ENCODE data around the gene PRIM2. TPM values are rescaled to one million over a fixed set of nuclear protein-coding genes. Genes with fewer than 3 reads are reported as not detected.

Gene PRIM2
- total and polyA plus RNA-seq, 10 of the 15 experiments (the other 5 are each of a cell fraction or from before 2014, with no cell fraction given), result 13.2 to 38.6 (median 25.1) TPM

DNA sequence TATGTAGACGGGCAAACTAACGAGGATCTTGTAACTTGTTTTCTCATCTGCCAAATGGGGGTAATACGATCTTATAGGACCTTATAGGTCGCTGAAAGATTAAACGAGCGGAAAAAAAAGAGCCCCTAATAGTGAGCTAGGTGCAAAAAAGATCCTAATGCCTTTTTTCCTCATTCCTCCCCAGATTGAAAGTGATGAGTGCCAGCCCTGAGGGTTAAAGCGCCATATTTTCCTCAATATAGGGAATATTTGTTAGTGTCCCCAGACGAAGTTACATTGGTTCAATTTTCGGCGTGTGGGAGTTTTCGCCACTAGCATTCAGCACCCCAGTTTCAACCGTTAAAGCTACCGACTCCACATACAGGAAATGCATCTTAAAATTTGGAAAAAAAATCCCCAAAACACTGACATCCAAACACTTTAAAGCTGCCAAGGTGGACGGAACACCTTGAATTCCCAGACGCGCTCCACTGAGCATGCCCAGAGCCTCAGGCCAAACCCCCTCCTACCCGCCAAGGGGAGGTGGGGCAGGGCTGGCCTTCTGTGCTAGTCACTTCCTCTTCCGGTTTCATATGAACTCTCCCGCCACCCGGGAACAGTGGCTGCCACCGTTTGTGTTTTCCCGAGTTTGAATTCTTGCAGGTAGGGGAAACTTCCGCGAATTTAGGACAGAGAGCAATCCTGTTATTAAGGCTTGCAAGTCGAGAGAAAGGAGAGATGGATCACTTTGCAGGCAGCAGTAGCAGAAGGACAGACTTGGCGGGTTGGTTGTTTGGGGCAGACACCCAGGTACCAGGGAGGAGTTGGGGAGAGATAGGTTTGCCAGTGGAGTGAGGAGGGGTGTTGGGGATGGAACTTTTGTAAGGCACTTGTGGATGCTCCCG is at the start of gene PRIM2 (continued):
- TF ChIP-seq IKZF2 (IDR thresholded peaks at IDR 0.05) (peak; percentile 8 to 24; a peak in 1 of 4 replicates), CEBPB (IDR thresholded peaks at IDR 0.05; ENCODE audit: borderline replicate concordance in 1 of 2, low read depth in 2 of 2, low read length in 2 of 2) (no peak), POLR2AphosphoS2 (IDR thresholded peaks at IDR 0.05; ENCODE audit: low read depth, low read length) (peak; percentile 50; the same call in 1 of the 2 replicates), MEF2A (IDR thresholded peaks at IDR 0.05; ENCODE audit: insufficient read depth, low read depth, low read length) (0 out of 2 replicates have a peak, but pooled peaks have one; percentile 4), CBX3 (IDR thresholded peaks at IDR 0.05; ENCODE audit: borderline replicate concordance, low read depth) (no peak), TCF7 (IDR thresholded peaks at IDR 0.05; ENCODE audit: borderline replicate concordance) (0 out of 2 replicates have a peak, but pooled peaks have one; percentile 31), ETV6 (conservative IDR thresholded peaks at IDR 0.05 in 1 of 2, IDR thresholded peaks at IDR 0.05 in 1 of 2; ENCODE audit: borderline replicate concordance in 1 of 2, low read depth in 1 of 2) (peak in 1 of 2 experiments; percentile 91; a peak in 2 of 4 replicates), EGR1 (IDR thresholded peaks at IDR 0.05; ENCODE audit: borderline replicate concordance in 1 of 2, low read depth in 2 of 2, low read length in 2 of 2) (peak in 1 of 2 experiments; percentile 33; a peak in 1 of 3 replicates), POLR2AphosphoS5 (IDR thresholded peaks at IDR 0.05; ENCODE audit: low read length) (peak; percentile 84), TAF1 (IDR thresholded peaks at IDR 0.05; ENCODE audit: borderline replicate concordance, low read depth, low read length) (peak; percentile 99), CHD2 (IDR thresholded peaks at IDR 0.05; ENCODE audit: borderline replicate concordance, low read depth, low read length) (0 out of 2 replicates have a peak, but pooled peaks have one; percentile 43), ZSCAN29 (IDR thresholded peaks at IDR 0.05) (0 out of 2 replicates have a peak, but pooled peaks have one; percentile 1), NR2C2 (IDR thresholded peaks at IDR 0.05; ENCODE audit: borderline replicate concordance, control insufficient read depth, insufficient read length, low read depth) (no peak), IKZF1 (conservative IDR thresholded peaks at IDR 0.05) (peak; percentile 60), KLF5 (IDR thresholded peaks at IDR 0.05; ENCODE audit: partially characterized antibody) (peak; percentile 47), ATF7 (IDR thresholded peaks at IDR 0.05; ENCODE audit: low read depth) (peak; percentile 49), NBN (IDR thresholded peaks at IDR 0.05) (peak; percentile 68; the same call in 1 of the 2 replicates), ASH2L (IDR thresholded peaks at IDR 0.05; ENCODE audit: borderline replicate concordance, low read depth) (peak; percentile 52)
- TF ChIP-seq, protein P1, sequence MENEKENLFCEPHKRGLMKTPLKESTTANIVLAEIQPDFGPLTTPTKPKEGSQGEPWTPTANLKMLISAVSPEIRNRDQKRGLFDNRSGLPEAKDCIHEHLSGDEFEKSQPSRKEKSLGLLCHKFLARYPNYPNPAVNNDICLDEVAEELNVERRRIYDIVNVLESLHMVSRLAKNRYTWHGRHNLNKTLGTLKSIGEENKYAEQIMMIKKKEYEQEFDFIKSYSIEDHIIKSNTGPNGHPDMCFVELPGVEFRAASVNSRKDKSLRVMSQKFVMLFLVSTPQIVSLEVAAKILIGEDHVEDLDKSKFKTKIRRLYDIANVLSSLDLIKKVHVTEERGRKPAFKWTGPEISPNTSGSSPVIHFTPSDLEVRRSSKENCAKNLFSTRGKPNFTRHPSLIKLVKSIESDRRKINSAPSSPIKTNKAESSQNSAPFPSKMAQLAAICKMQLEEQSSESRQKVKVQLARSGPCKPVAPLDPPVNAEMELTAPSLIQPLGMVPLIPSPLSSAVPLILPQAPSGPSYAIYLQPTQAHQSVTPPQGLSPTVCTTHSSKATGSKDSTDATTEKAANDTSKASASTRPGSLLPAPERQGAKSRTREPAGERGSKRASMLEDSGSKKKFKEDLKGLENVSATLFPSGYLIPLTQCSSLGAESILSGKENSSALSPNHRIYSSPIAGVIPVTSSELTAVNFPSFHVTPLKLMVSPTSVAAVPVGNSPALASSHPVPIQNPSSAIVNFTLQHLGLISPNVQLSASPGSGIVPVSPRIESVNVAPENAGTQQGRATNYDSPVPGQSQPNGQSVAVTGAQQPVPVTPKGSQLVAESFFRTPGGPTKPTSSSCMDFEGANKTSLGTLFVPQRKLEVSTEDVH (IDR thresholded peaks at IDR 0.05; ENCODE audit: low read depth, partially characterized antibody), result peak; percentile 98
- TF ChIP-seq, protein P2, sequence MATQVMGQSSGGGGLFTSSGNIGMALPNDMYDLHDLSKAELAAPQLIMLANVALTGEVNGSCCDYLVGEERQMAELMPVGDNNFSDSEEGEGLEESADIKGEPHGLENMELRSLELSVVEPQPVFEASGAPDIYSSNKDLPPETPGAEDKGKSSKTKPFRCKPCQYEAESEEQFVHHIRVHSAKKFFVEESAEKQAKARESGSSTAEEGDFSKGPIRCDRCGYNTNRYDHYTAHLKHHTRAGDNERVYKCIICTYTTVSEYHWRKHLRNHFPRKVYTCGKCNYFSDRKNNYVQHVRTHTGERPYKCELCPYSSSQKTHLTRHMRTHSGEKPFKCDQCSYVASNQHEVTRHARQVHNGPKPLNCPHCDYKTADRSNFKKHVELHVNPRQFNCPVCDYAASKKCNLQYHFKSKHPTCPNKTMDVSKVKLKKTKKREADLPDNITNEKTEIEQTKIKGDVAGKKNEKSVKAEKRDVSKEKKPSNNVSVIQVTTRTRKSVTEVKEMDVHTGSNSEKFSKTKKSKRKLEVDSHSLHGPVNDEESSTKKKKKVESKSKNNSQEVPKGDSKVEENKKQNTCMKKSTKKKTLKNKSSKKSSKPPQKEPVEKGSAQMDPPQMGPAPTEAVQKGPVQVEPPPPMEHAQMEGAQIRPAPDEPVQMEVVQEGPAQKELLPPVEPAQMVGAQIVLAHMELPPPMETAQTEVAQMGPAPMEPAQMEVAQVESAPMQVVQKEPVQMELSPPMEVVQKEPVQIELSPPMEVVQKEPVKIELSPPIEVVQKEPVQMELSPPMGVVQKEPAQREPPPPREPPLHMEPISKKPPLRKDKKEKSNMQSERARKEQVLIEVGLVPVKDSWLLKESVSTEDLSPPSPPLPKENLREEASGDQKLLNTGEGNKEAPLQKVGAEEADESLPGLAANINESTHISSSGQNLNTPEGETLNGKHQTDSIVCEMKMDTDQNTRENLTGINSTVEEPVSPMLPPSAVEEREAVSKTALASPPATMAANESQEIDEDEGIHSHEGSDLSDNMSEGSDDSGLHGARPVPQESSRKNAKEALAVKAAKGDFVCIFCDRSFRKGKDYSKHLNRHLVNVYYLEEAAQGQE (IDR thresholded peaks at IDR 0.05; ENCODE audit: low read depth, low read length), result 0 out of 2 replicates have a peak, but pooled peaks have one; percentile 16
- TF ChIP-seq, protein P3, sequence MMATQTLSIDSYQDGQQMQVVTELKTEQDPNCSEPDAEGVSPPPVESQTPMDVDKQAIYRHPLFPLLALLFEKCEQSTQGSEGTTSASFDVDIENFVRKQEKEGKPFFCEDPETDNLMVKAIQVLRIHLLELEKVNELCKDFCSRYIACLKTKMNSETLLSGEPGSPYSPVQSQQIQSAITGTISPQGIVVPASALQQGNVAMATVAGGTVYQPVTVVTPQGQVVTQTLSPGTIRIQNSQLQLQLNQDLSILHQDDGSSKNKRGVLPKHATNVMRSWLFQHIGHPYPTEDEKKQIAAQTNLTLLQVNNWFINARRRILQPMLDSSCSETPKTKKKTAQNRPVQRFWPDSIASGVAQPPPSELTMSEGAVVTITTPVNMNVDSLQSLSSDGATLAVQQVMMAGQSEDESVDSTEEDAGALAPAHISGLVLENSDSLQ (IDR thresholded peaks at IDR 0.05), result no peak
